H1 (cell line): ENCODE measurements around the gene MDFIC. TPM values are rescaled to one million over a fixed set of nuclear protein-coding genes. Genes with fewer than 3 reads are reported as not detected.

Experiments
- CTCF ChIA-PET: fragments of 300-600 bp; sonication (Branson Sonifier 250); formaldehyde crosslinking; loops from one replicate; lab custom pipeline; 2021; ENCODE audit not compliant: partially characterized antibody; lab: Charles Lee
- POLR2A ChIA-PET: fragments of 300-600 bp; sonication (Branson Sonifier 250); formaldehyde crosslinking; loops from one replicate; lab custom pipeline; 2021; ENCODE audit warnings: inconsistent platforms; ENCODE audit not compliant: partially characterized antibody; lab: Charles Lee
- DNase-seq, 2 experiments: peaks; one replicate each; pipeline versions ENCODE4 v3.0.0 to v3.0.0-alpha.2; 2010 to 2022; ENCODE audit warnings: low spot score in 2 of 2, low read depth in 1 of 2, mixed read lengths in 1 of 2
- FAIRE-seq: peaks from 2 replicates; lab custom pipeline; 2011; peaks lifted over from hg19 to GRCh38; lab: Jason Lieb, UNC
- H2AFZ ChIP-seq: 2 replicates; pipeline ENCODE4 v1.8.1; 2012; ENCODE audit warnings: low read length, inconsistent platforms
- H2AK5ac ChIP-seq: 2 replicates; pipeline ENCODE4 v1.6.1; 2013; ENCODE audit warnings: low read depth, low read length
- H2BK120ac ChIP-seq: replicated peaks from 2 replicates; pipeline ENCODE3; 2013; ENCODE audit warnings: low read depth, low read length, inconsistent platforms
- H2BK12ac ChIP-seq: 2 replicates; pipeline ENCODE4 v1.6.1; 2013; ENCODE audit warnings: low read depth, low read length
- H2BK15ac ChIP-seq: 2 replicates; pipeline ENCODE4 v1.6.1; 2013; ENCODE audit warnings: low read length
- H2BK20ac ChIP-seq: 2 replicates; pipeline ENCODE4 v1.6.1; 2013; ENCODE audit warnings: low read length
- H2BK5ac ChIP-seq: 2 replicates; pipeline ENCODE4 v1.6.1; 2013; ENCODE audit warnings: low read depth, low read length
- H3K14ac ChIP-seq: 2 replicates; pipeline ENCODE4 v1.6.1; 2013; ENCODE audit warnings: inconsistent platforms; ENCODE audit not compliant: insufficient read length
- H3K18ac ChIP-seq: 2 replicates; pipeline ENCODE4 v1.6.1; 2013; ENCODE audit warnings: low read length; ENCODE audit errors: extremely low read depth
- H3K23ac ChIP-seq: 2 replicates; pipeline ENCODE4 v1.6.1; 2013; ENCODE audit warnings: inconsistent platforms; ENCODE audit not compliant: insufficient read length
- H3K23me2 ChIP-seq: 2 replicates; pipeline ENCODE4 v1.6.1; 2013; ENCODE audit warnings: low read depth, low read length
- H3K27ac ChIP-seq: 2 replicates; pipeline ENCODE4 v1.6.1; 2011; ENCODE audit warnings: low read depth, low read length, inconsistent platforms
- H3K27me3 ChIP-seq, 4 experiments: replicated peaks in 1 of 4; 1 replicate in 1 of 4; 2 replicates in 3 of 4; pipeline versions ENCODE4 v1.6.1 to v1.8.1; 2011 to 2013; ENCODE audit warnings: low read length in 3 of 4, mild to moderate bottlenecking in 3 of 4, inconsistent platforms in 2 of 4, mixed read lengths in 2 of 4, moderate library complexity in 1 of 4; ENCODE audit not compliant: control insufficient read depth in 3 of 4, insufficient read depth in 3 of 4; ENCODE audit errors: extremely low read depth in 1 of 4
- H3K36me3 ChIP-seq, 4 experiments: 2 replicates each; pipeline versions ENCODE4 v1.6.1 to v1.8.1; 2011 to 2013; ENCODE audit warnings: mild to moderate bottlenecking in 4 of 4, low read length in 3 of 4, moderate library complexity in 2 of 4, control low read depth in 1 of 4, inconsistent platforms in 1 of 4; ENCODE audit not compliant: insufficient read depth in 4 of 4, control insufficient read depth in 2 of 4
- H3K4ac ChIP-seq: replicated peaks from 2 replicates; pipeline ENCODE3; 2013; ENCODE audit warnings: low read length, low read depth, mixed read lengths, inconsistent platforms; ENCODE audit not compliant: insufficient read length
- H3K4me1 ChIP-seq, 4 experiments: replicated peaks in 1 of 4; 1 replicate in 1 of 4; 2 replicates in 3 of 4; pipeline versions ENCODE4 v1.6.1 to v1.8.1; 2011 to 2013; ENCODE audit warnings: low read length in 3 of 4, inconsistent platforms in 2 of 4, mixed read lengths in 1 of 4; ENCODE audit not compliant: insufficient read depth in 4 of 4, control insufficient read depth in 3 of 4
- H3K4me2 ChIP-seq, 2 experiments: 2 replicates each; pipeline versions ENCODE4 v1.6.1 to v1.8.1; 2011 to 2013; ENCODE audit warnings: low read depth in 2 of 2, low read length in 2 of 2, control low read depth in 1 of 2, inconsistent platforms in 1 of 2, mild to moderate bottlenecking in 1 of 2; ENCODE audit not compliant: insufficient read depth in 1 of 2
- H3K4me3 ChIP-seq, 4 experiments: fragments of 200-600, 300-600 bp in 1 of 4; sonication (generic), shearing (Covaris generic), sonication (Bioruptor Twin) in 1 of 4; 2 replicates each; pipeline versions ENCODE4 v1.5.1 to v1.8.1; 2011 to 2016; ENCODE audit warnings: low read length in 4 of 4, low read depth in 3 of 4, control low read depth in 2 of 4, inconsistent platforms in 2 of 4, mild to moderate bottlenecking in 2 of 4, mixed read lengths in 1 of 4, moderate library complexity in 1 of 4; ENCODE audit not compliant: insufficient read depth in 2 of 4; ENCODE audit errors: extremely low read depth in 1 of 4
- H3K56ac ChIP-seq: replicated peaks from 2 replicates; pipeline ENCODE3; 2013; ENCODE audit warnings: low read depth, mild to moderate bottlenecking, mixed read lengths, low read length, inconsistent platforms; ENCODE audit not compliant: insufficient read length
- H3K79me1 ChIP-seq: 2 replicates; pipeline ENCODE4 v1.6.1; 2013; ENCODE audit warnings: low read depth, low read length, control low read depth
- H3K79me2 ChIP-seq, 2 experiments: 2 replicates each; pipeline versions ENCODE4 v1.6.1 to v1.8.1; 2012 to 2013; ENCODE audit warnings: low read length in 2 of 2, mild to moderate bottlenecking in 2 of 2, inconsistent platforms in 1 of 2; ENCODE audit not compliant: insufficient read depth in 2 of 2, control insufficient read depth in 1 of 2
- H3K9ac ChIP-seq, 4 experiments: replicated peaks in 1 of 4; 1 replicate in 1 of 4; 2 replicates in 3 of 4; pipeline versions ENCODE4 v1.6.1 to v1.8.1; 2011 to 2013; ENCODE audit warnings: low read depth in 3 of 4, low read length in 3 of 4, control low read depth in 2 of 4, mild to moderate bottlenecking in 2 of 4, moderate library complexity in 2 of 4, inconsistent platforms in 1 of 4; ENCODE audit errors: extremely low read depth in 1 of 4
- H3K9me3 ChIP-seq, 2 experiments: 2 replicates each; pipeline versions ENCODE4 v1.6.1 to v1.8.1; 2012 to 2013; ENCODE audit warnings: mild to moderate bottlenecking in 2 of 2, moderate library complexity in 2 of 2, control low read depth in 1 of 2, inconsistent platforms in 1 of 2, low read depth in 1 of 2, low read length in 1 of 2, mixed read lengths in 1 of 2; ENCODE audit not compliant: insufficient read depth in 2 of 2
- H4K20me1 ChIP-seq, 2 experiments: replicated peaks in 1 of 2; 2 replicates each; pipeline versions ENCODE3 to v1.8.1; 2011 to 2013; ENCODE audit warnings: inconsistent platforms in 2 of 2, low read length in 2 of 2, mild to moderate bottlenecking in 1 of 2; ENCODE audit not compliant: insufficient read depth in 2 of 2, control insufficient read depth in 1 of 2
- H4K5ac ChIP-seq: 2 replicates; pipeline ENCODE4 v1.6.1; 2013; ENCODE audit warnings: low read length, low read depth, mixed read lengths, inconsistent platforms; ENCODE audit not compliant: insufficient read length
- H4K8ac ChIP-seq: 2 replicates; pipeline ENCODE4 v1.8.0; 2013; ENCODE audit warnings: mild to moderate bottlenecking, moderate library complexity, low read length, inconsistent platforms; ENCODE audit not compliant: insufficient read depth; ENCODE audit errors: extremely low read depth
- H4K91ac ChIP-seq: replicated peaks from 2 replicates; pipeline ENCODE3; 2013; ENCODE audit warnings: low read length, mixed read lengths, inconsistent platforms; ENCODE audit not compliant: insufficient read length
- HDAC6 ChIP-seq: IDR thresholded peaks from one replicate; pipeline ENCODE4 v1.7.1; 2012; ENCODE audit warnings: low read depth, mild to moderate bottlenecking, inconsistent platforms, low read length, moderate library complexity
- POLR2A ChIP-seq, 2 experiments: IDR thresholded peaks; 1 replicate in 1 of 2; 2 replicates in 1 of 2; pipeline ENCODE4 v1.6.1; 2011; ENCODE audit warnings: low read depth in 2 of 2, low read length in 2 of 2, mild to moderate bottlenecking in 2 of 2; ENCODE audit errors: control extremely low read depth in 1 of 2
- RXRA ChIP-seq: IDR thresholded peaks from 2 replicates; pipeline ENCODE4 v1.6.1; 2011; ENCODE audit warnings: low read depth, mild to moderate bottlenecking, low read length, moderate library complexity; ENCODE audit not compliant: insufficient read depth
- SIRT6 ChIP-seq: IDR thresholded peaks from one replicate; pipeline ENCODE4 v1.7.1; 2012; ENCODE audit warnings: low read length, inconsistent platforms
- TEAD4 ChIP-seq: IDR thresholded peaks from 2 replicates; pipeline ENCODE4 v1.6.1; 2012; ENCODE audit warnings: low read depth, low read length, inconsistent platforms, mixed read lengths
- WGBS, 2 experiments: shearing (Covaris generic) in 1 of 2; methylation state at CpG; one replicate each; pipeline versions ENCODE4 v1.1.6 to v1.1.7; 2013 to 2015; ENCODE audit warnings: low lambda C conversion rate in 2 of 2, mixed read lengths in 2 of 2, inconsistent platforms in 1 of 2, low coverage in 1 of 2, missing lambda C conversion rate in 1 of 2; ENCODE audit not compliant: insufficient replicate concordance in 2 of 2, insufficient coverage in 1 of 2, insufficient read length in 1 of 2; ENCODE audit errors: extremely low coverage in 1 of 2, missing lambda C conversion rate in 1 of 2; 5-methylcytosine and 5-hydroxymethylcytosine counted together
- polyA plus RNA-seq, 7 experiments: library from polyadenylated mRNA; depleted of rRNA in 3 of 7; stranded (reverse) in 5 of 7; unstranded in 2 of 7; fragments of >200 nt in 5 of 7; fragments of 200-250 nt in 2 of 7; gene quantifications; 1 replicate in 5 of 7; 2 replicates in 1 of 7; 4 replicates in 1 of 7; pipeline versions ENCODE4 v1.2.1 to v1.2.3, GENCODE V29; 2011 to 2013; ENCODE audit warnings: missing spikeins in 2 of 7, mixed read lengths in 2 of 7
- total RNA-seq: library from RNA; stranded (reverse); fragmentation: NEBNext Ultra II Directional; extraction: Animal tissue kit (Norgen Biotek cat#: 25700); gene quantifications from 2 replicates; pipeline ENCODE4 v1.2.1, GENCODE V29; 2021

Gene MDFIC
- total and polyA plus RNA-seq, 2 of the 8 experiments (the other 6 are each of a cell fraction or from before 2014, with no cell fraction given): 2.3 to 11.4 TPM

GRCh38 chr7:114979803-114980507, 58.1 kb downstream of the MDFIC start:
- H3K4me2 ChIP-seq: no peak overlapping the region
- WGBS, 2 experiments: 86% methylated on average over 4 of the region's 4 CpGs; no CpG with 5 or more reads in 1 of the 2 experiments
- FAIRE-seq: no peak

More at GRCh38 chr7:114979803-114980507, 58.1 kb downstream of the MDFIC start:
- Histone ChIP-seq H2BK15ac (no peak overlapping the region), H3K14ac (no peak overlapping the region), H2AK5ac (no peak overlapping the region), H4K91ac (no peak overlapping the region), H2BK5ac (no peak overlapping the region; the same call in 1 of the 2 replicates), H4K5ac (no peak overlapping the region), H3K23me2 (no peaks in the 10 kb centered on the region)
- TF ChIP-seq POLR2A (IDR thresholded peaks at IDR 0.05; ENCODE audit: control extremely low read depth in 1 of 2, low read depth in 2 of 2, low read length in 2 of 2) (no peak), TEAD4 (no peak), SIRT6 (no peak), RXRA (no peak), HDAC6 (no peak)
- TF ChIP-seq, all 59 proteins: peak for 0
- Histone ChIP-seq H3K9ac (no peak overlapping the region), H4K8ac (0 out of 2 replicates have a peak overlapping the region, but pooled peaks have one; percentile 35), H3K4ac (no peak overlapping the region), H3K9me3 (no peaks in the 10 kb centered on the region), H2BK120ac (peak overlapping the region; percentile 15), H3K4me1 (peaks cover 2 to 7% (median 3%) of the 10 kb centered on the region in 4 experiments; a peak in 6 of 7 replicates), H3K27ac (no peak overlapping the region), H3K4me3 (no peak overlapping the region), H3K18ac (0 out of 2 replicates have a peak overlapping the region, but pooled peaks have one; percentile 13), H3K23ac (no peak overlapping the region), H3K56ac (no peak overlapping the region), H3K27me3 (peaks cover 0 to 1% (median 0%) of the 10 kb centered on the region in 4 experiments; a peak in 1 of 7 replicates), H3K79me1 (no peaks in the 10 kb centered on the region), H3K79me2 (no peaks in the 10 kb centered on the region), H4K20me1 (no peaks in the 10 kb centered on the region), H2AFZ (no peak overlapping the region), H2BK12ac (no peak overlapping the region), H2BK20ac (no peak overlapping the region), H3K36me3 (no peaks in the 10 kb centered on the region)
- ChIA-PET CTCF (interaction anchor here (1.0 kb wide), 1 partner anchor 57 kb away, joined by 3 read pairs; no protein-coding TSS in a partner anchor), POLR2A (no interaction called here)
- no peak for DNase-seq
